ENCODE results near the gene WDR86.

Gene WDR86

GRCh38 chr7:151345576-151346469 is 64.0 kb downstream of the WDR86 start:
- no peak for DNase-seq

- DNase-seq: no peak
Observed at GRCh38 chr7:151343516-151343915, 66.3 kb downstream of the WDR86 start.

GRCh38 chr7:151342811-151343210 is 67.0 kb downstream of the WDR86 start:
- no peak for DNase-seq

GRCh38 chr7:151342102-151342646 is 67.7 kb downstream of the WDR86 start:
- DNase-seq: no peak

- DNase-seq: peak; percentile 90
Observed at GRCh38 chr7:151341357-151342101, 68.3 kb downstream of the WDR86 start, which contains the start of gene NUB1. Gene NUB1 (plus strand): TSS chr7:151341812. CDS start chr7:151345350, 3,538 bp downstream.

- no peak for DNase-seq
Observed at GRCh38 chr7:151340794-151341356, 69.0 kb downstream of the WDR86 start.

GRCh38 chr7:151339651-151340382 is 70.0 kb downstream of the WDR86 start:
- no peak for DNase-seq

GRCh38 chr7:151338809-151339208 is 71.0 kb downstream of the WDR86 start:
- no peak for DNase-seq

GRCh38 chr7:151337346-151337745 is 72.5 kb downstream of the WDR86 start:
- no peak for DNase-seq

GRCh38 chr7:151336027-151336708 is 73.7 kb downstream of the WDR86 start:
- no peak for DNase-seq

GRCh38 chr7:151334628-151335027 is 75.2 kb downstream of the WDR86 start:
- no peak for DNase-seq

Data from effector CD8-positive, alpha-beta T cell (primary cell).